Testis (tissue), 2 donors: ENCODE measurements around the gene ZNF606.

ENCODE experiments used
- CTCF ChIP-seq, 3 experiments: fragments of 450-650 bp in 2 of 3; fragments of 200-600 bp in 1 of 3; sonication (generic) in 1 of 3; IDR thresholded peaks; one replicate each; pipeline ENCODE4 v1.5.1; 2016 to 2019; ENCODE audit warnings: antibody characterized with exemption in 3 of 3, mild to moderate bottlenecking in 2 of 3, moderate library complexity in 1 of 3
- POLR2A ChIP-seq: fragments of 450-650 bp; IDR thresholded peaks from one replicate; pipeline ENCODE4 v1.6.1; 2017; ENCODE audit warnings: antibody characterized with exemption, mild to moderate bottlenecking, moderate library complexity

DNA sequence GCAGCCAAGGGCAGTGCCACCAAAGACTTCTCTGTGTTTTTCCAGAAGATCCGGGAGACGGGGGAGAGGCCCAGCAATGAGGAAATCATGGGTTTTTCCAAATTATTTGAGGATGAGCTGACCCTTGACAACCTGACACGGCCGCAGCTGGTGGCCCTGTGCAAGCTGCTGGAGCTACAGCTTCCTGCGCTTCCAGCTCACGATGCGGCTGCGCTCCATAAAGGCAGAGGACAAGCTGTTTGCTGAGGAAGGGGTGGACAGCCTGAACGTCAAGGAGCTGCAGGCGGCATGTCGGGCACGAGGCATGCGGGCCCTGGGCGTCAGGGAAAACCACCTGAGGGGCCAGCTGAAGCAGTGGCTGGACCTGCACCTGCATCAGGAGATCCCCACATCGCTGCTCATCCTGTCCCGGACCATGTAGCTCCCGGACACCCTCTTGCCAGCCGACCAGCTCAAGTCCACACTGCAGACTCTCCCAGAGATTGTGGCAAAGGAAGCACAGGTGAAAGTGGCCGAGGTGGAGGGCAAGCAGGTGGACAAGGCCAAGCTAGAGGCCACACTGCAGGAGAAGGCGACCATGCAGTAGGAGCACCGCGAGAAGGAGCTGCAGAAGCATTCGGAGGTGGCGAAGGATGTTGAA, 42.9 kb upstream of the ZNF606 start:
- TF ChIP-seq POLR2A, result no peak
- TF ChIP-seq CTCF (IDR thresholded peaks at IDR 0.05), result no peak
